HCT116 (cell line): ENCODE measurements around the gene CCL27. TPM values are rescaled to one million over a fixed set of nuclear protein-coding genes. Genes with fewer than 3 reads are reported as not detected.

Experiments
- ATAC-seq: fragments of 200-7000 bp; cut with Tn5 transposase; 2 replicates; pipeline ENCODE4 v1.9.1; 2020; ENCODE audit warnings: mild to moderate bottlenecking, moderate library complexity
- BruUV-seq: library from RNA; stranded (reverse); fragments of 400-500 nt; replicated peaks from 2 replicates; lab custom pipeline; 2021; lab: Mats Ljungman, UMichigan
- CTCF ChIA-PET: fragments of 300-600 bp; sonication (Branson Sonifier 250); formaldehyde crosslinking; loops from one replicate; lab custom pipeline; 2021; ENCODE audit warnings: antibody characterized with exemption; lab: Charles Lee
- POLR2A ChIA-PET: fragments of 300-600, 350-600 bp; sonication (Branson Sonifier 250); formaldehyde crosslinking; loops from one replicate; lab custom pipeline; 2021; ENCODE audit warnings: antibody characterized with exemption; lab: Charles Lee
- RAD21 ChIA-PET, 2 experiments: fragments of 300-600 bp; sonication (Branson Sonifier 250); formaldehyde crosslinking; loops; one replicate each; lab custom pipeline; 2023; ENCODE audit warnings: low total read pairs in 2 of 2; ENCODE audit not compliant: uncharacterized antibody in 2 of 2, unreplicated experiment in 2 of 2, low non-redundant PET in 1 of 2; lab: Charles Lee
- DNase-seq: peaks from one replicate; pipeline ENCODE4 v3.0.0-alpha.2; 2010; ENCODE audit warnings: low read depth, low spot score
- H2AFZ ChIP-seq: fragments of 200-600 bp; shearing (Covaris generic), sonication (generic); 2 replicates; pipeline ENCODE4 v1.6.1; 2017; ENCODE audit warnings: low read depth, mixed run types, mixed read lengths, antibody characterized with exemption, low read length; ENCODE audit not compliant: poor library complexity, severe bottlenecking
- H3K27ac ChIP-seq: 2 replicates; pipeline ENCODE4 v1.5.1; 2012; ENCODE audit warnings: low read depth, low read length
- H3K27me3 ChIP-seq: fragments of 200-600 bp; sonication (generic); 2 replicates; pipeline ENCODE4 v1.6.1; 2016; ENCODE audit warnings: mixed run types, low read length, mixed read lengths; ENCODE audit not compliant: insufficient read depth
- H3K36me3 ChIP-seq, 2 experiments: fragments of 200-500 bp in 1 of 2; fragments of 200-600 bp in 1 of 2; sonication (Bioruptor generic) in 1 of 2; sonication (generic) in 1 of 2; 2 replicates each; pipeline versions ENCODE4 v1.5.1 to v1.6.1; 2014 to 2016; ENCODE audit warnings: low read length in 2 of 2, inconsistent platforms in 1 of 2, mixed read lengths in 1 of 2, mixed run types in 1 of 2; ENCODE audit not compliant: insufficient read depth in 2 of 2, control insufficient read depth in 1 of 2
- H3K4me1 ChIP-seq, 2 experiments: fragments of 200-600 bp in 1 of 2; sonication (generic) in 1 of 2; 2 replicates each; pipeline versions ENCODE4 v1.5.1 to v1.6.1; 2012 to 2017; ENCODE audit warnings: low read length in 2 of 2, inconsistent platforms in 1 of 2, mild to moderate bottlenecking in 1 of 2, mixed read lengths in 1 of 2, mixed run types in 1 of 2, moderate library complexity in 1 of 2; ENCODE audit not compliant: insufficient read depth in 2 of 2, control insufficient read depth in 1 of 2
- H3K4me2 ChIP-seq: fragments of 200-600 bp; sonication (generic); 2 replicates; pipeline ENCODE4 v1.6.1; 2017; ENCODE audit warnings: mixed run types, low read length, mixed read lengths
- H3K4me3 ChIP-seq, 2 experiments: fragments of 200-600 bp in 1 of 2; sonication (generic) in 1 of 2; replicated peaks in 1 of 2; 2 replicates each; pipeline ENCODE4 v1.5.1; 2011 to 2016; ENCODE audit warnings: low read length in 2 of 2, control low read depth in 1 of 2, low read depth in 1 of 2, mild to moderate bottlenecking in 1 of 2, mixed read lengths in 1 of 2, mixed run types in 1 of 2
- H3K79me2 ChIP-seq: fragments of 200-600 bp; sonication (generic); 2 replicates; pipeline ENCODE4 v1.6.1; 2017; ENCODE audit warnings: mild to moderate bottlenecking, mixed run types, low read length, moderate library complexity, mixed read lengths; ENCODE audit not compliant: insufficient read depth
- H3K9ac ChIP-seq: fragments of 200-600 bp; sonication (generic); 2 replicates; pipeline ENCODE4 v1.6.1; 2016; ENCODE audit warnings: low read length, mixed read lengths
- H3K9me2 ChIP-seq: fragments of 200-600 bp; sonication (generic), shearing (Covaris generic); 2 replicates; pipeline ENCODE4 v1.6.1; 2017; ENCODE audit warnings: mixed run types, mild to moderate bottlenecking, moderate library complexity; ENCODE audit not compliant: insufficient read depth
- H3K9me3 ChIP-seq, 2 experiments: fragments of 200-500 bp in 1 of 2; fragments of 200-600 bp in 1 of 2; sonication (Bioruptor generic) in 1 of 2; sonication (generic) in 1 of 2; 2 replicates each; pipeline ENCODE4 v1.6.1; 2014 to 2017; ENCODE audit warnings: low read length in 2 of 2, mixed read lengths in 2 of 2, inconsistent platforms in 1 of 2, low read depth in 1 of 2, mild to moderate bottlenecking in 1 of 2, mixed run types in 1 of 2, moderate library complexity in 1 of 2; ENCODE audit not compliant: control insufficient read depth in 1 of 2, insufficient read depth in 1 of 2
- H4K20me1 ChIP-seq: fragments of 200-600 bp; sonication (generic), shearing (Covaris generic); 2 replicates; pipeline ENCODE4 v1.6.1; 2017; ENCODE audit warnings: mixed run types, mild to moderate bottlenecking, moderate library complexity; ENCODE audit not compliant: insufficient read depth
- CEBPB ChIP-seq: IDR thresholded peaks from 2 replicates; pipeline ENCODE4 v1.6.1; 2012; ENCODE audit warnings: low read depth
- CTCF ChIP-seq, 3 experiments: fragments of 200-600 bp in 1 of 3; sonication (generic) in 1 of 3; IDR thresholded peaks in 2 of 3; conservative IDR thresholded peaks in 1 of 3; 2 replicates each; pipeline ENCODE4 v1.5.1; 2012 to 2017; ENCODE audit warnings: low read depth in 2 of 3, low read length in 2 of 3, antibody characterized with exemption in 1 of 3, borderline replicate concordance in 1 of 3, control low read depth in 1 of 3, mild to moderate bottlenecking in 1 of 3, mixed read lengths in 1 of 3, mixed run types in 1 of 3, moderate library complexity in 1 of 3; ENCODE audit not compliant: insufficient read depth in 1 of 3
- ELF1 ChIP-seq: IDR thresholded peaks from 2 replicates; pipeline ENCODE4 v1.6.1; 2012; ENCODE audit warnings: low read depth, borderline replicate concordance
- POLR2A ChIP-seq: IDR thresholded peaks from 2 replicates; pipeline ENCODE4 v1.7.0; 2011; ENCODE audit warnings: borderline replicate concordance; ENCODE audit not compliant: insufficient read depth, insufficient read length; ENCODE audit errors: extremely low read depth
- POLR2AphosphoS5 ChIP-seq: IDR thresholded peaks from 2 replicates; pipeline ENCODE4 v1.6.1; 2011; ENCODE audit warnings: mild to moderate bottlenecking, low read depth, low read length, moderate library complexity
- SP1 ChIP-seq: IDR thresholded peaks from 2 replicates; pipeline ENCODE4 v1.6.1; 2012; ENCODE audit warnings: low read depth
- YY1 ChIP-seq: IDR thresholded peaks from 2 replicates; pipeline ENCODE4 v1.6.1; 2011; ENCODE audit warnings: low read length, low read depth, moderate library complexity, mild to moderate bottlenecking; ENCODE audit not compliant: insufficient replicate concordance; ENCODE audit errors: extremely low read depth
- ZFX ChIP-seq: fragments of 450-650 bp; IDR thresholded peaks from 2 replicates; pipeline ENCODE4 v1.6.1; 2017
- intact Hi-C: fragments of 100-400 bp; cut with micrococcal nuclease; formaldehyde crosslinking; loops from 2 replicates; pipeline ENCODE4 v1.10.0; 2022
- total RNA-seq: library from RNA; stranded (reverse); gene quantifications from one replicate; pipeline ENCODE4 v1.2.1, GENCODE V29; 2021; ENCODE audit not compliant: unreplicated experiment

The CCL27 gene
- total RNA-seq, 1 experiment from 2014 or later: 1.0 TPM

- Histone ChIP-seq H2AFZ (no peak overlapping the region), H3K9me2 (no peaks in the 10 kb centered on the region), H3K4me3 (peak overlapping the region; percentile 80 to 85), H3K79me2 (peaks cover 6% of the 10 kb centered on the region; the same call in 1 of the 2 replicates), H3K4me1 (peaks cover 17 to 39% of the 10 kb centered on the region in 2 experiments; a peak in 3 of 4 replicates), H3K27ac (peak overlapping the region; percentile 92), H3K9ac (peak overlapping the region; percentile 71), H3K36me3 (peaks cover 0 to 6% of the 10 kb centered on the region in 2 experiments; a peak in 1 of 4 replicates), H3K4me2 (peak overlapping the region; percentile 87), H4K20me1 (no peaks in the 10 kb centered on the region), H3K27me3 (no peaks in the 10 kb centered on the region), H3K9me3 (no peaks in the 10 kb centered on the region)
- ChIA-PET POLR2A (interaction anchor here (1.5 to 2.9 kb wide), 2 partner anchors 9 to 18 kb away, joined by 9 to 26 read pairs; partner anchors contain the start of gene SIGMAR1), CTCF (interaction anchor here (1.2 to 2.0 kb wide), 5 partner anchors 9 to 56 kb away, joined by 3 to 12 read pairs (median 8); no protein-coding TSS in a partner anchor), RAD21 (no interaction called here)
- ATAC-seq (peak; percentile 10), DNase-seq (no peak)
- no peak for TF ChIP-seq ELF1
- peak; percentile 61; the same call in 1 of the 2 replicates for TF ChIP-seq ZFX
- intact Hi-C loops: no loop called here
- no TSS peak for BruUV-seq
Observed at GRCh38 chr9:34647084-34647403, 15.4 kb downstream of the CCL27 start.

- CTCF ChIA-PET: interaction anchor here (1.2 to 2.0 kb wide), 5 partner anchors 8 to 56 kb away, joined by 3 to 12 read pairs (median 8); no protein-coding TSS in a partner anchor
- peak within 1 kb of the TSS; percentile 92 for H3K27ac ChIP-seq
- H3K4me1 ChIP-seq: peaks cover 20 to 37% of the 10 kb centered on the region in 2 experiments; a peak in 3 of 4 replicates
- H3K4me2 ChIP-seq: peak within 1 kb of the TSS; percentile 87
- H3K9ac ChIP-seq: peak within 1 kb of the TSS; percentile 71
- no peak within 1 kb of the TSS for H2AFZ ChIP-seq
- no peaks in the 10 kb centered on the region for H4K20me1 ChIP-seq
- H3K27me3 ChIP-seq: no peaks in the 10 kb centered on the region
- POLR2A ChIA-PET: interaction anchor here (1.5 to 2.9 kb wide), 2 partner anchors 9 to 18 kb away, joined by 9 to 26 read pairs; partner anchors contain the start of gene SIGMAR1
- ATAC-seq: peak; percentile 88
- peaks cover 6% of the 10 kb centered on the region; the same call in 1 of the 2 replicates for H3K79me2 ChIP-seq
- H3K9me2 ChIP-seq: no peaks in the 10 kb centered on the region
- RAD21 ChIA-PET: no interaction called here
- BruUV-seq: TSS peak; percentile 60
- H3K9me3 ChIP-seq: no peaks in the 10 kb centered on the region
- TF ChIP-seq CEBPB (no peak), POLR2AphosphoS5 (peak; percentile 86), ZFX (peak; percentile 88), YY1 (peak; percentile 53), SP1 (no peak), POLR2A (peak; percentile 85), CTCF (IDR thresholded peaks at IDR 0.05 in 2 of 3, conservative IDR thresholded peaks at IDR 0.05 in 1 of 3; ENCODE audit: borderline replicate concordance in 1 of 3, insufficient read depth in 1 of 3, low read depth in 2 of 3, low read length in 2 of 3) (peak in 2 of 3 experiments; percentile 43 to 45; a peak in 4 of 6 replicates)
- intact Hi-C loops: no loop called here
- H3K36me3 ChIP-seq: peaks cover 0 to 6% of the 10 kb centered on the region in 2 experiments; a peak in 1 of 4 replicates
- peak; percentile 65 for DNase-seq
- peak within 1 kb of the TSS; percentile 80 to 85 for H3K4me3 ChIP-seq
Observed at GRCh38 chr9:34646211-34647083, 16.0 kb downstream of the CCL27 start, which contains the start of gene GALT. GALT (plus strand) TSS chr9:34646675; CDS start chr9:34646705, 30 bp downstream.
